ENCODE data around the gene TRIM66.

The TRIM66 gene

DNA sequence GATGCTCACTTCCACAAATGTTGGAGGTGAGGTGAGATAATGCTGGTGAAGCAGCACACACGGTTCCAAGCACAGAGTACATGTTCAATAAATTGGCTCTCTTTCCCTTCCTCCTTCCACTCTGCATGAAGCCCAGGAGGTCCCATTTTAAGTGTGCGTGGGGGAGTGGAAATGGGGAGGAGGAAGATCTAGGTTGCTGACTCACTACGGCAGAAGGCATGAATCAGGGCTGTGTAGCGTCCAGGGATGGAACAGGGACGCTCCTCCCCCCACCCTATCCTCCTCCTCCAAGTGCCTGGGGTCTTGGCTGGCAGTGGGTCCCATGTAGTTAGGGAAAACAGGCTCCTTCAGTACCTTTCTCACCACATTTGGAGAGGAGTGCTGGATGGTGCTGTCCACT, 44.2 kb downstream of the TRIM66 start:
- no peak overlapping the region for H3K4me3 ChIP-seq (ENCODE audit: low read depth, low read length)
- no peak for DNase-seq (ENCODE audit: low read depth, low spot score)
- ChIA-PET CTCF (interaction anchor here (1.3 kb wide), 1 partner anchor 9 kb away, joined by 5 read pairs; no protein-coding TSS in a partner anchor), POLR2A (no interaction called here)
- TF ChIP-seq CTCF (IDR thresholded peaks at IDR 0.05; ENCODE audit: insufficient read depth, low read length, missing control alignments), result no peak

DNA sequence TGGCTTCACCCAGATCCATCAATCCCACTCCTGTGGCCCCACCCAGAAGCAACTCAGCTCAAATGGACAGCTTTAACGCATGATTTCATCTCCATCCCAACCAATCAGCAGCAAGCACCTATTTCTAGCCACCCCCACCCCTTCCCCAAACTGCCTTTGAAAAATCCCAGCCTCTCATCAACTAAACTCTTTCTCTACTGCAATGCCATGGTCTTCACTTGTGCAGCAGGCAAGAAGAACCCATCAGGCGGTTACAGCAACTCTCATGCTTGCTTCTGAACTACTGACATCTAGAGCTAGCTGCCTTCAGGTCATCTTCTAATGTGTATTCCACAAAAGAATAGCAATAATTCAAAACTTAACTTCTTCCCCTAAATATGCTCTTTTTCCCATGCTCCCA, 46.3 kb downstream of the TRIM66 start:
- TF ChIP-seq CTCF (IDR thresholded peaks at IDR 0.05; ENCODE audit: insufficient read depth, low read length, missing control alignments), result no peak
- ChIA-PET CTCF (no interaction called here), POLR2A (no interaction called here)
- DNase-seq (ENCODE audit: low read depth, low spot score), result no peak
- H3K4me3 ChIP-seq (ENCODE audit: low read depth, low read length), result no peak overlapping the region

- CTCF ChIA-PET, result no interaction called here
- no peak for TF ChIP-seq CTCF (IDR thresholded peaks at IDR 0.05; ENCODE audit: insufficient read depth, low read length, missing control alignments)
- H3K4me3 ChIP-seq (ENCODE audit: low read depth, low read length), result no peak overlapping the region
- POLR2A ChIA-PET, result no interaction called here
- no peak for DNase-seq (ENCODE audit: low read depth, low spot score)
Measured at GRCh38 chr11:8634498-8634897, 48.0 kb downstream of the TRIM66 start.

- DNase-seq (ENCODE audit: low read depth, low spot score), result peak; percentile 67
- no peak overlapping the region for H3K4me3 ChIP-seq (ENCODE audit: low read depth, low read length)
- no peak for TF ChIP-seq CTCF (IDR thresholded peaks at IDR 0.05; ENCODE audit: insufficient read depth, low read length, missing control alignments)
- POLR2A ChIA-PET, result interaction anchor here (0.7 kb wide), 2 partner anchors 20 to 52 kb away, joined by 3 to 4 read pairs; no protein-coding TSS in a partner anchor
- CTCF ChIA-PET, result no interaction called here
Measured at GRCh38 chr11:8631395-8632118, 50.9 kb downstream of the TRIM66 start.

DNA sequence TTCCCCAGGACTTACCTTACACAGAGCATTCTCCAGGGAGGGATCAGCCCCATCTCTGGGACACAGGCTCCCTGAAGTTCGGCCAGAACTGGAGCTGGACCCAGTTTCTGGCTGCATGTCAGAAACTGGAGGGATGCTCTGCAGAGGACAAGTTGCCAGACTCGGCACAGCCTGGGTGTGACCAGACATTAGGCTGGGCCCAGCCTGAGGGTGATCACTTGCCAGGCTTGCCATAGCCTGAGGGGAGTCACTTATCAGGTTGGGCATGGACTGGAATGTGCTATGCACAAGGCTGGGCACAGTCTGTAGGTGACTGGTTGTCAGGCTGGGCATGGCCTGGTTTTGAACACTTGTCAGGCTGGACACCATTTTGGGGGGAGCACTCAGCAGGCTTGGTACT, 57.8 kb downstream of the TRIM66 start:
- ChIA-PET POLR2A (no interaction called here), CTCF (no interaction called here)
- no peak for TF ChIP-seq CTCF (IDR thresholded peaks at IDR 0.05; ENCODE audit: insufficient read depth, low read length, missing control alignments)
- no peak for DNase-seq (ENCODE audit: low read depth, low spot score)
- H3K4me3 ChIP-seq (ENCODE audit: low read depth, low read length), result no peak overlapping the region

- ChIA-PET POLR2A (no interaction called here), CTCF (interaction anchor here (1.2 kb wide), 1 partner anchor 10 kb away, joined by 4 read pairs; no protein-coding TSS in a partner anchor)
Measured at GRCh38 chr11:8621147-8621546, 61.3 kb downstream of the TRIM66 start.

More at GRCh38 chr11:8621147-8621546, 61.3 kb downstream of the TRIM66 start:
- no peak for TF ChIP-seq CTCF (IDR thresholded peaks at IDR 0.05; ENCODE audit: insufficient read depth, low read length, missing control alignments)
- no peak overlapping the region for H3K4me3 ChIP-seq (ENCODE audit: low read depth, low read length)
- no peak for DNase-seq (ENCODE audit: low read depth, low spot score)

All from AG04449 (cell line).